Stimulated activated CD8-positive, alpha-beta memory T cell treated with anti-CD3 and anti-CD28 coated beads, Interleukin-4, amount 100 ng/mL, for 24 hours (primary cell): ENCODE measurements around the gene IL24.
"Not testable (repeated sequence)": the region's sequence is repeated elsewhere in the genome, so short reads cannot be mapped to it uniquely, and the experiment has no call there.

ENCODE experiments used
- DNase-seq: peaks from one replicate; pipeline ENCODE4 v3.0.0-alpha.2; 2020; ENCODE audit warnings: low read depth

The IL24 gene

GRCh38 chr1:206904423-206905142 lies 7.3 kb downstream of the IL24 start:
- no peak for DNase-seq

DNA sequence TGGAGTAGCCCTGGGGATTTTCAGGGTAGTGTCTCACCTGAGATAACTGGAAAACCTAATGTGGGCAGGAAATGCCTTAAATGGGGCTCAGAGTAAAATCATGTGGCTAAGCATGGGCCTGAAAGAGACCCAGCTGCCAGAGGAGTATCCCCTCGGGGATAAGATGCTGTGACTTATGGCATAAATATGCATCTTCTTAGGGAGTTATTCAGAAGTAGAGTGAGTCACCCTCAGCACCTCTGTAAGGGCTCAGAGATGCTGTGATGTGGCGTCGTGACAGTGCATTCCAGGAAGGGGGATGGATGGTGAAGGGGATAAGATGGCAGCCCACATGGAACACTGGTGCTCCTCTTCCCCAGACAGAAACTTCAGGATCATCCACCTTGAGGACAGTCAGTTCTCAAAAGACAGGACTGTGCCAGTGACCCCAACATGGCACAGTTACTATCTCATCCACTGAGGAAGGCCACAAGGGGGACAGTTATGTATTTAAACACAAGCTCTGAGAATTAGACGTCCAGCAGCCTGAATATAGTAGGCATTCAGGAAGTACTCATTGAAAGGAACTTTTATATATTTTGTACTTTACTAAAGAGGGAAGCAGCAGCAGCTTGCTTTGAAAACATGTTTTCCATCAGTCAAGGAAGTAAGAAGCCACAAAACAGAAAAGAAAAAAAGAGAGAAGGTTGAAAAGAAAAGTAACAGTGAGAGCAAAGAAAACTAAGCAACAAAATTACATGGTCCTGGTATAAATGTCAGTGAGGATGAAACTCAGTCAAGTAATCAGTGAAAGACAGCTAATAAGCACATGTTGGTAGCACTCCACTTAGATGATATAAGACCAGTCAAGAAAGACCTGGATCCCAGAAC lies 8.3 kb downstream of the IL24 start:
- no peak for DNase-seq

DNA sequence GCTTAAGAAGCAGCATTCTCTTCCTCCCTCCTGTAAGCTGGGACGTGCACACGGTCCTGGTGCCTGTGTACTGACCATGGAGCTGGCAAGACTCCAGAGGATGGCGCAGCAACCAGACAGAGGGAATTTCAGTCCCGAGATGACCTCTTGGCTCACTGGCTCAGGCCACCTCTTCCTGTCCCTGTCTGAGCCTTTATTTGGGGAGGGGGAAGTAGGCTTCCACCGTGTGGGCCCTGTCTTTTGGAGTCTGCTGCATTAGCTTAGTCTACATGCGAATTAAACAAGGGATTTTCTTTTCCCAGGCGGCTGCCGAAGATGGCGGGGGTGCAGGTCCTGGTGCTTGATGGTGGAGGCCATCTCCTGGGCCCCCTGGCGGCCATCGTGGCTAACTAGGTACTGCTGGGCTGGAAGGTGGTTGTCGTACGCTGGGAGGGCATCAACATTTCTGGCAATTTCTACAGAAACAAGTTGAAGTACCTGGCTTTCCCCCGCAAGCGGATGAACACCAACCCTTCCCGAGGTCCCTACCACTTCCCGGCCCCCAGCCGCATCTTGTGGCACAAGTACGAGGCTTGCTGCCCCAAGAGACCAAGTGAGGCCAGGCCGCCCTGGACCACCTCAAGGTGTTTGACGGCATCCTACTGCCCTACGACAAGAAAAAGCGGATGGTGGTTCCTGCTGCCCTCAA lies 10.2 kb downstream of the IL24 start:
- DNase-seq: no peak

GRCh38 chr1:206908038-206908437 lies 10.8 kb downstream of the IL24 start:
- no peak for DNase-seq

DNA sequence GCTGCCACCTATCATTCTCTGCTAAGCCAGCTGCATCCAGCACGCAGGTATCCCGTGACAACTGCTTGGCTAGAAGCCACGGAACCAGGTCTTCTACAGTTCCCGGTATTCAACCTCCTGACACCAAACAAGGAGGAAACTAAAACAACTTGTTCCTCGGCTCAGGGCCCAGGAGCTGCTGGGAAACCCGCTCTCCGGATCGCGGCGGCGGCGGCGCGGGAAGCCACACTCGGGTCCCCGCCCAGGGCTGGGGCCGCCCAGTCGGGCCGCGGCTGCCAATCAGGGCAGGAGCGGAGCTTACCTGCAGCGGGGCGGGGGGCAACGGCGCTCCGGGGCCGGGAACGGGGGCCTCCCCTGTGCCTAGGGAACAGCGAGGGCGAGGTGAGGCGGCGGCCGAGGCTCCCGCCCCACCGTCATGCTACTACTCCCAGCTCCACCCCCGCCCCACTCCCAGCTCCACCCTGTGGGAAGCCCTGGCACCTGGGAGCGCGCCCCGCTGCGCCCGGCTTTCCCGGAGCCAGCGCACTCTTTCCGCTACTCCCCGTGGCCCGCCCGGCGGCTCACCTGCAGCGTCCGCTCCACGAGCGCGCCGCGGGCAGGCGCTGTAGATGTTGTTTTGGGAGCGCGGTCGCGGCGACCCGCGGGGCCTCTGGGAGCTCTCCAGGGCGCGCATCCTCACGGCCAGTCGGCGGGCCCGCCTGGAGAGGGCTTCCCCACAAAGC lies 12.1 kb downstream of the IL24 start:
- no peak for DNase-seq

DNA sequence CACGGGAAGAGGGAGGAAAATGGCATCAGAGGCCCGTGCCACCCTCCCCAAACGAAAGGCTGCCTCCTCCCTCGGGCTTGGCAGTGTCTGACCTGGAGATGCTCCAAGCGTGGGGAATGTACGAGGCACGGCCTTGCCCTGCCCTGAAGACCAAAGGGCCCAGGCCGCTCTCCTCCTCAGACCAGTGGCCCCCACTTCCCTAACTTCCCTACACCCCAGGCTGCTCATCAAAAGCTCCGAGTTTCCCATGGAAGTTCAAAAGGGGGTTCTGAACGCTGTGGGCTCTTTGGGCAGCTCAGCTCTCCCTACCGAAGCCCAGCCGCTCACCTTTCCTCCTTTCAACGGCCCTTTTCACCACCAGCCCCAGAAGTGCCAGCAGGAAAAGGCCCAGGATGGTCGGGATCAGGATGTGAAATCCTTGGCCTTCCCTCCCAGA lies 12.7 kb downstream of the IL24 start:
- no peak for DNase-seq

- no peak for DNase-seq
Measured at GRCh38 chr1:206911064-206911663, 13.9 kb downstream of the IL24 start.

- DNase-seq: no peak
Measured at GRCh38 chr1:206912445-206913095, 15.3 kb downstream of the IL24 start.

DNA sequence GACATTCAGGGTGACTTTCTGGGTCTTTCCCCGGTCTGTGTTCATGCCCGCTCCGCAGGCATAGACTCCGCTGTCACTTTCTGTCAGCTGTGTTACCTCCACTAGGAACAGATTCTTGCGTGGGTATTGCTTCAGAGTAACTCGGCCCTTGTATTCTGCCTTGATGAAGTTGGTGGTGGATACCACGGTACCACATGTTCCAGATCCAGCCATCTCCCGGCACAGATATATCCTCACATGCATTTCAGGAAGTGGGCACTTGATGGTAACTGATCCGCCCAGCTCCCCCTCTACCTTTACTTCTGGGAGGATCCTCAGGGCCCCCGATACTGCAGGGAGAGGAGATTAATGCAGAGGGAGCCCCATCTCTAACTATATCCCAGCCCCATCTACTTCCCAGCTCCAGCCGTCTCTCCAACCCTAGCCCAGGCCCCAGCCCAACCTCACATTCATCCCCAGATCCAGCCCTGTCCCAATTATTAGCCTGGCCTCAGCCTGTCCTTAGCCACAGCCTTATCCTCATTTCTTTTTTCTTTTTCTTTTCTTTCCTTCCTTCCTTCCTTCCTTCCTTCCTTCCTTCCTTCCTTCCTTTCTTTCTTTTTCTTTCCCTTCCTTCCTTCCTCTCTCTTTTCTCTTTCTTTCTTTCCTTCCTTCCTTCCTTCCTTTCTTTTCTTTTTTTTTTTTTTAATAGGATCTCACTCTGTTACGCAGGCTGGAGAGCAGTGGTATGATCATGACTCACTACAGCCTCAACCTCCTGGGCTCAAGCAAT lies 16.7 kb downstream of the IL24 start:
- no peak for DNase-seq

GRCh38 chr1:206915030-206915735 lies 17.9 kb downstream of the IL24 start:
- DNase-seq: no peak

DNA sequence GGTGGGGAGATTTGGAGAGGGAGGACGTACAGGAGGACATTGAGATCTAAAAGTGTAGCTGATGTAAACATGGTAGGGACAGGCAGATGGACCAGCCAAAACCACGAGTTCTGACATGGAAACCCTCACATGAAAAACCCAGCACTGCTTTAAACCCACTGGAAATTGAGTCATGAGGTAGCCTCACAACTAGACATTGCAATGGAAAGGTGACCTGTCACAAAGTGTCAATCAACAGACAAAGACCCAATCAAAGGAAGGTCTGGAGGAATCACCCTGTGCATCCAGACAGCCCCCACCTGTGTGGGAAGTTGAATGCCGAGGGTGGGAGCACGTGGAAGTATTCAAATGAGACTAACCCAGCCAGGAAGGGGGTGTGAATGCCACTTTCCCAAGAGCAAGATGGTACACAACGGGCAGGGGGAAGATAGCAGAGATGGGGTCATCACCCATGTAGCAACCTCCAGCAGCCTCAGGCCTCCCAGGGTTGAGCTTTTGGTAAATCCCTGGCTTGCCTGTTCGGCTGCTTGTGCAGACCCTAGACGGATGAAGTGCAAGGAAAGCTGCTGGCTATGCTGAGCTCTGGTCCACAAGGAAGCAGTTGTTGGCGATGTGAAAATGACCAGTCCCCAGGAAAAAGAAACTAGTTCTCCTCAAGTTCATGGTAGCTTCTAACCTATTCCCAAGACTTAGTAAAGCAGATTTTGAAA lies 18.9 kb downstream of the IL24 start:
- no peak for DNase-seq

- DNase-seq: no peak
Measured at GRCh38 chr1:206918076-206918475, 20.8 kb downstream of the IL24 start.

GRCh38 chr1:206921772-206922265 lies 24.6 kb downstream of the IL24 start, which contains the start of gene FCMR:
FCMR (minus strand) TSS chr1:206921941; CDS start chr1:206921854, 87 bp downstream.
- DNase-seq: no peak

- no peak for DNase-seq
Measured at GRCh38 chr1:206922524-206922923, 25.3 kb downstream of the IL24 start.

GRCh38 chr1:206923009-206923960 lies 26.0 kb downstream of the IL24 start:
- DNase-seq: peak; percentile 61

DNA sequence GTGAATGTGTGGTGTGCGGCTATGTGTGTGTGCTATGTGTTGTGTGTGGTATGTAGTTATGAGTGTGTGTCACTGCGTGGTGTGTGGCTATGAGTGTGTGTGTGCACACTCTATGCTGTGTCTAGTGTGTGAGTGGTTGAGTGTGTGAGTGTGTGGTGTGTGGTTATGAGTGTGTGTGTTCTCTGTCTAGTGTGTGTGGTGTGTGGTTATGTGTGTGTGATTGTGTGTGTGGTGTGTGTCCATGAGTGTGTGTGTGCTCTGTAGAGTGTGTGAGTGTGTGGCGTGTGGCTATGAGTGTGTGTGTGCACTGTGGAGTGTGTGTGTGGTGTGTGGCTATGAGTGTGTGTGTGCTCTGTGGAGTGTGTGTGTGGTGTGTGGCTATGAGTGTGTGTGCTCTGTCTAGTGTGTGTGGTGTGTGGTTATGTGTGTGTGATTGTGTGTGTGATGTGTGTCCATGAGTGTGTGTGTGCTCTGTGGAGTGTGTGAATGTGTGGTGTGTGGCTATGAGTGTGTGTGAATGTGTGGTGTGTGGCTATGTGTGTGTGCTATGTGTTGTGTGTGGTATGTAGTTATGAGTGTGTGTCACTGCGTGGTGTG lies 26.8 kb downstream of the IL24 start:
- not testable (repeated sequence) for DNase-seq

GRCh38 chr1:206924592-206925105 lies 27.4 kb downstream of the IL24 start:
- no peak for DNase-seq
